Fibroblast of villous mesenchyme (primary cell): ENCODE data around the gene DTNB. TPM values are rescaled to one million over a fixed set of nuclear protein-coding genes. Genes with fewer than 3 reads are reported as not detected.
A peak's percentile ranks its signal among the peaks of the same experiment; 100 is the strongest.

Experiments
- DNase-seq: peaks from one replicate; pipeline ENCODE4 v3.0.0-alpha.2; 2010; ENCODE audit warnings: low read depth
- H3K4me3 ChIP-seq: 2 replicates; pipeline ENCODE4 v1.5.1; 2011; ENCODE audit warnings: low read depth, mild to moderate bottlenecking, low read length
- total RNA-seq: library from RNA; depleted of rRNA; stranded (reverse); fragments of >200 nt; gene quantifications from 2 replicates; pipeline ENCODE4 v1.2.3, GENCODE V29; 2012
- TF ChIP-seq, protein P1 (sequence below): IDR thresholded peaks from 2 replicates; pipeline ENCODE4 v1.5.1; 2012; ENCODE audit warnings: low read depth, mild to moderate bottlenecking, low read length; ENCODE audit not compliant: insufficient read depth

Gene DTNB
- total RNA-seq, 1 donor = 5.2 TPM

GRCh38 chr2:25491966-25492532, 181.3 kb downstream of the DTNB start:
- H3K4me3 ChIP-seq = no peak overlapping the region
- DNase-seq = peak; percentile 83
- TF ChIP-seq, protein P1, sequence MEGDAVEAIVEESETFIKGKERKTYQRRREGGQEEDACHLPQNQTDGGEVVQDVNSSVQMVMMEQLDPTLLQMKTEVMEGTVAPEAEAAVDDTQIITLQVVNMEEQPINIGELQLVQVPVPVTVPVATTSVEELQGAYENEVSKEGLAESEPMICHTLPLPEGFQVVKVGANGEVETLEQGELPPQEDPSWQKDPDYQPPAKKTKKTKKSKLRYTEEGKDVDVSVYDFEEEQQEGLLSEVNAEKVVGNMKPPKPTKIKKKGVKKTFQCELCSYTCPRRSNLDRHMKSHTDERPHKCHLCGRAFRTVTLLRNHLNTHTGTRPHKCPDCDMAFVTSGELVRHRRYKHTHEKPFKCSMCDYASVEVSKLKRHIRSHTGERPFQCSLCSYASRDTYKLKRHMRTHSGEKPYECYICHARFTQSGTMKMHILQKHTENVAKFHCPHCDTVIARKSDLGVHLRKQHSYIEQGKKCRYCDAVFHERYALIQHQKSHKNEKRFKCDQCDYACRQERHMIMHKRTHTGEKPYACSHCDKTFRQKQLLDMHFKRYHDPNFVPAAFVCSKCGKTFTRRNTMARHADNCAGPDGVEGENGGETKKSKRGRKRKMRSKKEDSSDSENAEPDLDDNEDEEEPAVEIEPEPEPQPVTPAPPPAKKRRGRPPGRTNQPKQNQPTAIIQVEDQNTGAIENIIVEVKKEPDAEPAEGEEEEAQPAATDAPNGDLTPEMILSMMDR = no peak

DNA sequence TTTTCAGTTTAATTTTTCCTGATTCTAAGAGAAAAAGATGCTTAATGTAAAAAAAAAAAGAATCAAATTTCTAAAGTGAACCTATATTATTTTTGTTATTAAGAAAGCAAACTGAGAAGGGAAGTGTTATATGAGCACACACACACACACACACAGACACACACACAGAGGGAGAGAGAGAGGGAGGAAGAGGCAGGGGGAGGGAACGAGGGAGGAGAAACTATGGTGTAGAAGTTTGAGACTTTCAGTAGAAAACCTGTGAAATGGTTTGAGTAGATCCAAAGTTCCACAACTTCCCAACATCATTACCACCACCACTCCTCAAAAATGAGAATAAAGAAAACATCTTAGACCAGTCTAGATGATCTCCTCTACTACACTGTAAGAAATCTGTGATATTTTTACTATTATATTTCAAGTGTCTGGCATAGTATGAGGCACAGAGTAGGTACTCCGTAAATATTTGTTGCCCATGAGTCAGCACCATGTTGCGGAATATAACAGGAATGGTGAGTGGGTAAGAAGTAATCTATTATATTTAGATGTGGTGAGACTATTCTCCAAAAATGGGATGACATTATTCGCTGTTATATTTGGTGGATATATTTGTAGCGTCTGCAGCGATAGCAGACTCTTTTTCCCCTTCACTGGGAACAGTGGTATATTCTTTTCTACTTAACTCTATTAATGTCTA, 182.2 kb downstream of the DTNB start:
- no peak overlapping the region for H3K4me3 ChIP-seq
- no peak for DNase-seq
- TF ChIP-seq, protein P1 = no peak

DNA sequence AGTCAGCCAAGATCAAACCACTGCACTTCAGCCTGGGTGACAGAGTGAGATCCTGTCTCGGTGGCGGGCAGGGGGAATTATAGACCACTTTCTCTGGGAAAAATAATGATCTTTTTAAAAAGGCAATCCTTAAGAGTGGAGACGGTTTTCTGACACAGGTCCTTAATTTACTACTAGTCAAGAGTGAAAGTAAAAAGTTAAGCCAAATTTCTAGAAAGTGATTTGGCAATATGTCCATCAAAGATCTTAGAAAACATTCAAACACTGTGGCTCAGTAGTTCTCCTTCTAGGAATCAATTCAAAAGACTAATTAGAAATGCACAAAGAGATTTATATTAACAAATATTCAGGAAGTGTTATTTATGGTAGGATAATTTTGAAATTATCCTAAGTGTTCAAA, 183.2 kb downstream of the DTNB start:
- DNase-seq = no peak
- H3K4me3 ChIP-seq = no peak overlapping the region
- TF ChIP-seq, protein P1 = no peak

GRCh38 chr2:25489631-25490030, 183.7 kb downstream of the DTNB start:
- no peak for DNase-seq
- TF ChIP-seq, protein P1 = no peak
- no peak overlapping the region for H3K4me3 ChIP-seq

- DNase-seq = peak; percentile 14
- TF ChIP-seq, protein P1 = no peak
Observed at GRCh38 chr2:25483607-25484266, 189.6 kb downstream of the DTNB start.

GRCh38 chr2:25482341-25482740, 191.0 kb downstream of the DTNB start:
- DNase-seq = no peak
- TF ChIP-seq, protein P1 = no peak
- no peak overlapping the region for H3K4me3 ChIP-seq

More at GRCh38 chr2:25483607-25484266, 189.6 kb downstream of the DTNB start:
- no peak overlapping the region for H3K4me3 ChIP-seq
